Measurements from ENCODE around the gene CCR5AS.

DNA sequence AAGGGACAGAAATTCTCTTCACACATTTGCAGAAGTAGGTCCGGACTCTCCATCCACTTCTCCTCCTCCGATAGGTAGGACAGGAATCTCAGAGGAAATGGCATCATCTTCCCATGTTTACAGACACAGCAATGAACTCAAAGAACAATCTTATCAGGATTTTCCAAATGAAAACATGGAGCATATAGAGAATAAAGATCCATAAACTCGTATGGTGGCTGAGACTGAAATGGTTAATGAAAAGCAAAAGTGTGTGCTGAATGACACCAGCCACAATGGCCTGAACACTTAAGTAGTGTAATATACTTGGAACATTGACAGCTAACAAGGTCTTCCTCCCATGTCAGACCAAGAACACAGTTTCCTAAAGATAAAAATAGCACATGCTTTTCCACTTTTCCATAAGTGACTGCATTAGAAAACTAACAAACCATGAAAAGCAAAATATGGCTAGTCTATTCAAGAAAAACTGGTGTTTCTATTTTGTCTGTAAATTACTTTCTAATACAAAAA lies 6.0 kb upstream of the CCR5AS start:
- TF ChIP-seq, protein P1, sequence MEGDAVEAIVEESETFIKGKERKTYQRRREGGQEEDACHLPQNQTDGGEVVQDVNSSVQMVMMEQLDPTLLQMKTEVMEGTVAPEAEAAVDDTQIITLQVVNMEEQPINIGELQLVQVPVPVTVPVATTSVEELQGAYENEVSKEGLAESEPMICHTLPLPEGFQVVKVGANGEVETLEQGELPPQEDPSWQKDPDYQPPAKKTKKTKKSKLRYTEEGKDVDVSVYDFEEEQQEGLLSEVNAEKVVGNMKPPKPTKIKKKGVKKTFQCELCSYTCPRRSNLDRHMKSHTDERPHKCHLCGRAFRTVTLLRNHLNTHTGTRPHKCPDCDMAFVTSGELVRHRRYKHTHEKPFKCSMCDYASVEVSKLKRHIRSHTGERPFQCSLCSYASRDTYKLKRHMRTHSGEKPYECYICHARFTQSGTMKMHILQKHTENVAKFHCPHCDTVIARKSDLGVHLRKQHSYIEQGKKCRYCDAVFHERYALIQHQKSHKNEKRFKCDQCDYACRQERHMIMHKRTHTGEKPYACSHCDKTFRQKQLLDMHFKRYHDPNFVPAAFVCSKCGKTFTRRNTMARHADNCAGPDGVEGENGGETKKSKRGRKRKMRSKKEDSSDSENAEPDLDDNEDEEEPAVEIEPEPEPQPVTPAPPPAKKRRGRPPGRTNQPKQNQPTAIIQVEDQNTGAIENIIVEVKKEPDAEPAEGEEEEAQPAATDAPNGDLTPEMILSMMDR (IDR thresholded peaks at IDR 0.05; ENCODE audit: poor library complexity, severe bottlenecking): no peak
- TF ChIP-seq EZH2 (IDR thresholded peaks at IDR 0.05; ENCODE audit: borderline replicate concordance, insufficient read depth, low read length, poor library complexity, severe bottlenecking): no peak
